NCI-H1694 treated with DMSO at 0.1 percent for 48 hours (cell line): Measurements from ENCODE around the gene SLC35B1.

Source experiments
- DNase-seq: peaks from one replicate; lab custom pipeline; 2025; lab: John Stamatoyannopoulos, UW

SLC35B1 gene

DNA sequence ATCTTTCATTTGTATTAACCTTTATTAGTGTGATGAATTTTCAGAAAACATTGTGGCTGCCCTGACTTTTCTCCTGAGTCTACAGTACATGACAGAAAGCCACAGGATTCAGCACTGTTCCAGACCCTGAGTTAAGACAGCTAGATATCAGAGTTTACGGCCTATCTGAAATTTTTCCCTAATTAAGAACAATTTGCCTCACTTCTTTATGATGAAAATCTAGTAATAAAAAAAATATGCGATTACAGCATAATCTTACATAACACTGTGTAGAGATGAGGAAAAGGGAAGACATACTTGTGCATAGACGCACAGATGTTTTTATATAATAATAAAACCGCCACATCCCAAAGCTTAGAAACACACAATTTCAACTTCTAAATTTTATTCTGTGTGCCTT is 37.1 kb downstream of the SLC35B1 start:
- DNase-seq, result no peak

DNA sequence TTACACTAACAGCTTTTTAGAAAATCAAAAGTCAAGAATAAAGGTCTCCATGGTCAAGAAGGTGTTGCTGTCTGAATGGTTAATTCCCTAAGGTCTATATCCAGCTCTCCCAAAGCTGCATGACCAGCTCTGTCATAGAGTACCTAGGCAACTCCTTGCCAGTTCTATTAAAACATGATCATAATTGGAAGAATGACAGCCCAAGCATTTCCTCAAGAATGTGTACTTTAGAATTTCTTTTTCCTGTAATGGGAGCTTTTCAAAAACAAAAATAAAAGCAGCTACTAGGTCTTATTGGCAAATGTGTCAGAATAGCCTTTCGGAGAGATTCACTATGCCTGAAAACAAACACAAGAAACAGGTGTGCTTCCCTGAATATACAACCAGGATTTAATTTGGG is 37.8 kb downstream of the SLC35B1 start:
- no peak for DNase-seq

DNA sequence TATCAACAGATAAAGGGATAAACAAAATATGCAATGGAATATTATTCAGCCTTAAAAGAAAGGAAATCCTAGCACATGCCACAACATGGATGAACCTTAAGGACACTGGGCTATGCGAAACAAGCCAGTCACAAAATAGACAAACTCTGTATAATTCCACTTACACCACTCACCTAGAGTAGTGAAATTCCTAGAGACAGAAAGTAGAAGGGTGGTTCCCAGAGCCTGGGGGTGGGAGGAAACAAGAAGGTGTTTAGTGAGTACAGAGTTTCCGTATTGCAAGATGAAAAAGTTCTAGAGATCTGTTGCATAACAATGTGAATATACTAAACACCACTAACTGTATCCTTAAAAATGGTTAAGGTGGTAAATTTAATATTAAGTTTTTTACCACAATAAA is 39.9 kb downstream of the SLC35B1 start:
- no peak for DNase-seq

DNA sequence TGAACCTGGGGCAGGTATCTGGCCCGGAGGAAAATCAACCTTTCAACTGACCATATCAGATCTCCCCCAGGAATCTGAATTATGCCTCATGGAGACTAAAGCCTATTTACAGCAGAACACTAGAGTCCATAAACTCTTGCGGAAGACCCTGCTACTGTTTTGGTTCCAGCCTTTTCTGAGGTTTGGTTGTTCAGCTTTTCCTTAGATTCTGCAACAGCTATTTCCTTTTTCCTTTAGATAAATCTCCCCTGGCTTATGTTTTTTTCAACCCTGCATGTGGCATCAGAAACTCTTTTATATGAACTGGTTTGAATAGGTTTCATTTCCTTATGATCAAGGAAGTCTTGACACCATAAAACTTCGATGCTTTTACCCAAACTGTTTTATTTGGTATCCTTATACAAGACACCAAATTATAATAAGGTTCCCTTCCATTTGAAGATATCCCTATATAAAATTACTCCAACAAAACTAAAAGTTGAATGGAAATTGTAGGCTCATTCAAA is 43.0 kb downstream of the SLC35B1 start:
- no peak for DNase-seq

DNA sequence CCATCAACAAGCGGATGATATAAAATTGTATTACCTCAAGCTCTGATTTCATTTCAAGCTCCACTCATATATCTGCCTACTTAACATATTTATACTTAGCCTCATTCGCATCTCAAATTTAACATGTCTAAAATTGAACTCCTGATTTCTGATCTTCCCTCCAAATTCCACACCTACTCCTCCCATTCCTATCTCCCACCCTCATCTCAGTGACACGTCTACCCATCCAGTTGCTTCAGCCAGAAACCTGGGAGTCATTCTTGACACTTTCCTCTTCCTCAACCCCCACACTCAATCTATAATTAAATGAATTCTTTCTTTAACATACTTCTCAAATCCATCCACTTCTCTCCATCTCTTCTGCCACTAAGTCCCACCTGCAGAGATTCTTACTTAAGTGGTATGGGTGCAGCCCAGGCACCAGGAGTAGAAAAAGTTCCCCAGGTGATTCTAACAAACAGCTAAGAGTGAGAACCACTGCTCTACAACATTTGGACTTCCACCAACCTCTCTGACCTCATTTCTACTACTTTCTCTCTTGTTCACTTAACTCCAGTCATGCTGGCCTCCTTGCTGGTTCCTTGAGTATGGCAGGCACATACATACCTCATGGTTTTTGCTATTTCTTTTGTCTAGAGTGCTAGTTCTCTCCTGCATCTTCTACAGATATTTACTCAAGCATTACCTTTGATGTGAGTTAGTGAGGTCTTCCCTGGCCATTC is 47.9 kb downstream of the SLC35B1 start:
- DNase-seq, result no peak

DNA sequence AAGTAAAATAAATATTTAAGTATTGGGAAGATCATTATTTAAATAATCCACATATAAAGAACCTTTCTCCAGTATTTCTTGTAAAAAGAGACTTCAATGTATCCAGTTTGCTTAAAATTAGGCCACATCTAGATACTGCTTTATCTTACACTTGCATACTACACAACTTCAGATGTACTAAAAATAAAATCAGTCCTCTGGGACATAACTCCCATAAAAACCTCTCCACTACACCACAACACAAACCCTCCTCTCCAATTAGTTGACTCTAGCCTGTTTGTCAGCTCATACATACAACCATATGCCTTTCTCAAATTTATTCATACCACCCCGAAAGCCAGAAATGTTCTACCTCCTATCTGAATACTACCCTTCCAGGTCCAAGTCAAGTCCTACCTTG is 51.5 kb downstream of the SLC35B1 start:
- no peak for DNase-seq
